Stimulated activated CD8-positive, alpha-beta memory T cell treated with anti-CD3 and anti-CD28 coated beads, Interleukin-4, amount 100 ng/mL, for 4 hours (primary cell): ENCODE measurements around the gene SCAMP3.
"Not testable (repeated sequence)": the region's sequence is repeated elsewhere in the genome, so short reads cannot be mapped to it uniquely, and the experiment has no call there.

ENCODE experiments used
- DNase-seq, 2 donors: peaks; one replicate each; pipeline ENCODE4 v3.0.0-alpha.2; 2020; ENCODE audit warnings: low read depth in 2 of 2, low spot score in 1 of 2

SCAMP3 gene

DNA sequence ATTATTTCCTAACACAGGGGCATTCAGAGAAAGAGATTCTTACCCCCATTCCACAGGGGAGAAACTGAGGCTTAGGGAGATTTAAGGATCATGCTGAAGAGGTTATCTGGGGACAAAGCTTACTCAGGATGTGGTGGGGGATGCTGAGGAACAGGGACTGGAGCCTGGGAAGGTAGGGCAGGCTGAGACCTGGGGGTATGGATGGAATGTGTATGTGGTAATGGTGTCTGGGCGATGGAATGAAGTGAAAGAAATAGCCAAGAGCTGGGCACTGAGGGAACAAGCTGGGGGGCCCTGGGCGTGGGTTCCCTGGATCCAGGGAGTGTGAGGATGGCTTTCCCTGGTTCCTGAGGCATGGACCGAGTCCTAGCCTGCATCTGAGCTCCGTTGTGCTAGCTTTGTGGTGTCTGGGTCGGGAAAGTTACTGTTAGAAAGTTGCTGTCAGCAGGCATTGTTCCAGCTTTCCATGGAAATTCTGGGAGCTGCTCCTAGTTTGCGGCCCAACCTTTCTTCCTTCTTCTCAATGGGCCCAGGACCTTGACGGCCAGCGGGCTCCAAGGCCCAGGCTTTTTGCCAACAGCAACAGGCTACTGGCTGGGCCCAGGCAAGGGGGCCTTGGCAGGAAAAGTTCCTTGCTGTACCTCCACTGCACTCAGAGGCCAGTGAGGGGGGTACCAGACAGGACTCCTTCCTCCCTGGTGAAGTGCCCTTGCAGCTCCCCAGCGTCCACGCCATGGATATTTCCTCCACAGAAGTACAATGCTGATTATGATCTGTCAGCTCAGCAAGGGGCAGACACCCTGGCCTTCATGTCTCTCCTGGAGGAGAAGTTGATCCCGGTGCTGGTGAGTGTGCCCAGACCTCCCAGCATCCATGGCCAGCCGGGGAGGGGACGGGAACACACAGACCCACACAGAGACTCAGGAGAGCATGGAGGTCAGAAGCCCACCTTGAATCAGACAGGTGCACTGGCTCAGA lies 29.9 kb downstream of the SCAMP3 start:
- not testable (repeated sequence) for DNase-seq

DNA sequence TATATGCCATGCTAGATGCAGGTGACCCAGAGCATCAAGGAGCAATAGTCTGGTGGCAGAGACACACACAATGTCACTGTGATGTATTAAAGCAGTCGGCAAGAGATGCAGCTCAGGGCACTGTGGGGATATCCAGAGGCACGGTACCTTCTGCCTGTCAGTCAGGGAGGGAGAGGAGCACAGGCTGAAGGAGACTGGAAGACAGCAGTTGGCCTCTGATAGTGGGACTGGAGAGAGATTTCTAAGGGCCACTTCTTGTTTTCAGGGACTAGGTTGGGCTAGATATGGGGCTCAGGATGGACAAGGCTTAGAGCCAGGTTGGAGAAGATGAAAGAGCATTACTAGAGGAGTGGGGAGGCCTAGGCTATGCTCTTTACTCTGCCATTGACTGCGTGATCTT lies 30.9 kb downstream of the SCAMP3 start:
- DNase-seq, result not testable (repeated sequence)

GRCh38 chr1:155228096-155228427 lies 34.1 kb downstream of the SCAMP3 start:
- DNase-seq, result no peak

DNA sequence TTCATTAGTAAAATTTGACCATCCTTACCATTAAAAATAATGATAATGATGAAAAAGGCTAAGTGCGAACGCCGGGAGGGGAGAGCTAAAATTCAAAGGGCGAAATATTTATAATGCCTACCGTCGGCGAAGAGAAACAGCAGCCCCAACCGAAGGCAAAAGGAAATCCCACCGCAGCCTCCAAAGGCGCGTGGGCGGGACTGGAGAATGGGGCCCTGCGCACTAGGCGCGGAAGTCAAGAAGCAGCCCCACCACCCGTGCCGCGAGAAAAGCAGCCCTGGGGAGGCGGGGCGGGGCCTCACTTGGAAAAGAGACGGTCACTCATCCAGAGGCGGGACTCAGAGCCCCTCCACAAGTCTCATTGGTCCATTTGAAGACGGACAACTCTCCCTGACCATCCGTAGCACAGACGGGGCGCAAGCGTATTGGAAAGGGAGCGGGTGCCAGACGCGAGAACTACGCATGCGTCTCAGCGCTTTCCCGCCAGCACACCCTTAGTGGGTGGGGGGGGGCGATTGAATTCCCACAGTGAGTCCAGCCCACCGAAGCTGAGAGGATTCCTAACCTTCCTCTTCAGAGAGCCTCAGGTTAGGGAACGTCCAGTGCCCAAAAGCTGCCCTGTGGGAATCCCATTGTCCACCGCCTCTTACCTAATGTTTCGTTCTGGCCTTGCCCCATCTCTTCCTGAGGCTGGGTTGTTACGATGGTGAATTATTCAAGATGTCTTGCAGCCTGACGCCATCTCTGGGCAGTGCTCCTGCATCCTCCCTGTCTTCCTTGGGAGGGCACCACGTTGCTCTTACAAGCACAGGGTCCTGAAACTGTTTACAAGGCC lies 34.7 kb downstream of the SCAMP3 start:
- peak; percentile 96 to 100 for DNase-seq

- peak in 1 of 2 donors; percentile 26 for DNase-seq
These were observed 35.3 kb downstream of the SCAMP3 start for GRCh38 chr1:155226910-155227260.

DNA sequence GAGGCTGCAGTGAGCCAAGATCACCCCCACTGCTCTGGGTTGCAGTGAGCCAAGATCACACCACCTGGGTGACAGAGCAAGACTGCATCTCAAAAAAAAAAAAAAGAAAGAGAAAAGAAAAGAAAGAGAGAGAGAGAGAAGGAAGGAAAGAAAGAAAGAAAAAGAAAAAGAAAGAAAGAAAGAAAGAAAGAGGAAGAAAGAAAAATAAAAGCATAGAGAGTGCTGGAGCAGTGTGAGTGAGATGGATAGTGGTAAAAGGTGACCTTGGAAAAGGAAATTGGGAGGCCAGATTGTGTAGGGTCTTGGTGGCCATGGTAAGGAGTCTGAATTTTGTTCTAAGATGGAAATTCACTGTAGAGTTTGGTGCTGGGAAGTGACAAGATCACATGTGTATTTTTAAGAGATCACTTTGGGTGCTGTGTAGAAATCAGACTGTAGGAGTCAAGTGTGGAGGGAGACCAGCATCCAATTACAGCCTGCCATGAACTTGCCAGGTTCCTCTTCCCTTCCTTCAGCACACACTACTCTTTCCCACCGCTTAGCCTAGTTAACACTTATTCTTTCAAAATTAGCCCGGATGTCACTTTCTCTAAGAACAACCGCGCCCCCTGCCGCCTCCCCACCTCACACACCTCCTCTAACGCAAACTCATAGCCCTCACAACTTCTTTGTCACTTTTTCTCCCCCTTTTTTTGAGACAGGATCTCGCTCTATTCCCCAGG lies 35.8 kb downstream of the SCAMP3 start:
- DNase-seq, result peak; percentile 59 to 84

GRCh38 chr1:155225404-155225759 lies 36.8 kb downstream of the SCAMP3 start:
- DNase-seq, result not testable (repeated sequence)

- DNase-seq, result no peak
These were observed 39.1 kb downstream of the SCAMP3 start for GRCh38 chr1:155223047-155223446.

DNA sequence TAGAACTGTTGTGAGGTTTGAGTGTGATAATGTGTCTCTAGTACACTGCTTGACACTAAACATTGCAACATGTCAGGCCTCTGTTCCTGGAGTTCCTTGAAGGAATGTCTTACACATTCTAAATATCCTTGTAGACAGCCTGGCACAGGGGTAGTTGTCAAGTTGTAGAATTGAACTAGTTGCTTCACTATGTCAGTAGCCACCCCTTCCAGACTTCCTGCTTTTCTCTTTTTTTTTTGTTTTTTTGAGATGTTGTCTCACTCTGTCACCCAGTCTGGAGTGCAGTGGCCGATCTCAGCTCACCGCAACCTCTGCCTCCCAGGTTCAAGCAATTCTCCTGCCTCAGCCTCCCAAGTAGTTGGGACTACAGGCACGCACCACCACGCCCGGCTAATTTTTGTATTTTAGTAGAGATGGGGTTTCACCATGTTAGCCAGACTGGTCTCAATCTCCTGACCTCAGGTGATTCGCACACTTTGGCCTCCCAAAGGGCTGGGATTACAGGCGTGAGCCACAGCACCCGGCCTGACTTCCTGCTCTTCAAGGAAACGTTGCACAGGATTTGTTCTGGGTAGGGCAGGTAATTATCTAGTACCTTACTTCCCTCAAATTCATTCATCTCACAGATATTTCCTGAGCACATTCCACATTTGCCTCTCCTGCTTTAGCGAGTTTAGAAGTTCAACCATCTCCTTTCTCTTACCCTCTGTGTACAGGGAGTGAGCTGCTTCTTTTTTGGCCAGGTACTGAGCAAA lies 41.8 kb downstream of the SCAMP3 start:
- DNase-seq, result not testable (repeated sequence)

GRCh38 chr1:155219592-155220031 lies 42.5 kb downstream of the SCAMP3 start:
- no peak for DNase-seq

- DNase-seq, result no peak
These were observed 43.1 kb downstream of the SCAMP3 start for GRCh38 chr1:155218854-155219591.

DNA sequence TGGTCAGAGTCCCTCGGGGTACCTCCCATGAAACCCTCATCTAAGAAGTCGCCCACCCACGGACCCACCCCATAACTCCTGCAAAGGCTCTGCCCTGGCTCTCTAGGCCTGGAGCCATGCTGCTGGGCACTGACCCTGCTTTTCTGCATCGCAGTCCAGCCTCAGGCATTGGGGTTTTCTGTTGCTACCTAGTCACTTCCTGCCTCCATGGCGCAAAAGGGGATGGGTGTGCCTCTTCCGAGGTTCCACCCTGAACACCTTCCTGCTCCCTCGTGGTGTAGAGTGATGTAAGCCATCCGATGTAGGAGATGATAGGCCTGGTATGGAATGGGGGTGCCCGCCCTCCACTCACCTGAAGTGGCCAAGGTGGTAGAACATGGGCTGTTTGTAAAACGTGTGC lies 47.5 kb downstream of the SCAMP3 start:
- DNase-seq, result not testable (repeated sequence)

DNA sequence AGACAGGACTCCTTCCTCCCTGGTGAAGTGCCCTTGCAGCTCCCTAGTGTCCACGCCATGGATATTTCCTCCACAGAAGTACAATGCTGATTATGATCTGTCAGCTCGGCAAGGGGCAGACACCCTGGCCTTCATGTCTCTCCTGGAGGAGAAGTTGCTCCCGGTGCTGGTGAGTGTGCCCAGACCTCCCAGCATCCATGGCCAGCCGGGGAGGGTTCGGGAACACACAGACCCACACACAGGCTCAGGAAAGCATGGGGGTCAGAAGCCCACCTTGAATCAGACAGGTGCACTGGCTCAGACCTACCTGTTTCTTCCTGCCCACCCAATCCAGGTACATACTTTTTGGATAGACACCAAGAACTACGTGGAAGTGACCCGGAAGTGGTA lies 50.1 kb downstream of the SCAMP3 start:
- DNase-seq, result not testable (repeated sequence)

DNA sequence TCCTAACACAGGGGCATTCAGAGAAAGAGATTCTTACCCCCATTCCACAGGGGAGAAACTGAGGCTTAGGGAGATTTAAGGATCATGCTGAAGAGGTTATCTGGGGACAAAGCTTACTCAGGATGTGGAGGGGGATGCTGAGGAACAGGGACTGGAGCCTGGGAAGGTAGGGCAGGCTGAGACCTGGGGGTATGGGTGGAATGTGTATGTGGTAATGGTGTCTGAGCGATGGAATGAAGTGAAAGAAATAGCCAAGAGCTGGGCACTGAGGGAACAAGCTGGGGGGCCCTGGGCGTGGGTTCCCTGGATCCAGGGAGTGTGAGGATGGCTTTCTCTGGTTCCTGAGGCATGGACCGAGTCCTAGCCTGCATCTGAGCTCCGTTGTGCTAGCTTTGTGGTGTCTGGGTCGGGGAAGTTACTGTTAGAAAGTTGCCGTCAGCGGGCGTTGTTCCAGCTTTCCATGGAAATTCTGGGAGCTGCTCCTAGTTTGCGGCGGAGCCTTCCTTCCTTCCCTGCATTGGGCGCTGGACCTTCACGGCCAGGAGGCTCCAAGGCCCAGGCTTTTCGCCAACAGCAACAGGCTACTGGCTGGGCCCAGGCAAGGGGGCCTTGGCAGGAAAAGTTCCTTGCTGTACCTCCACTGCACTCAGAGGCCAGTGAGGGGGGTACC lies 50.6 kb downstream of the SCAMP3 start:
- not testable (repeated sequence) for DNase-seq

DNA sequence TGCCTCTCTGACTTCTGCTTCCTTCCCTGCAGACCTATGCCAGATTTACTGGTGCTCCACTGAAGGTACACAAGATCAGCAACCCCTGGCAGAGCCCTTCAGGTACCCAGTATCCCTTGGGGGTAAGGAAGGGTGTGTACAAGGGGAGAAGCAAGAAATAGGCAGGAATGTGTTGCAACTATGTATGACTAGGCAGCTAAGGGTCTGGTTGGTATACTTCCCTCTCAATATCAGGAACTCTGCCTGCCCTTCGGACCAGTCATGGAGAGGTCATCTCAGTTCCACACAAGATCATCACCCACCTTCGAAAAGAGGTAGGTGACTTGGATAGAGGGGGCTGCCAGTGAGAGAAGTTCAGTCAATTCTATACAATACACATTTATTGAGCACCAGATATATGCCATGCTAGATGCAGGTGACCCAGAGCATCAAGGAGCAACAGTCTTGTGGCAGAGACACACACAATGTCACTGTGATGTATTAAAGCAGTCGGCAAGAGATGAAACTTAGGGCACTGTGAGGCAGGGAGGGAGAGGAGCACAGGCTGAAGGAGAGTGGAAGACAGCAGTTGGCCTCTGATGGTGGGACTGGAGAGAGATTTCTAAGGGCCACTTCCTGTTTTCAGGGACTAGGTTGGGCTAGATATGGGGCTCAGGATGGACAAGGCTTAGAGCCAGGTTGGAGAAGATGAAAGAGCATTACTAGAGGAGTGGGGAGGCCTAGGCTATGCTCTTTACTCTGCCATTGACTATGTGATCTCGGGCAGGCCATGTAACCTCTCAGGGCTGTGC lies 51.7 kb downstream of the SCAMP3 start:
- DNase-seq, result no peak

DNA sequence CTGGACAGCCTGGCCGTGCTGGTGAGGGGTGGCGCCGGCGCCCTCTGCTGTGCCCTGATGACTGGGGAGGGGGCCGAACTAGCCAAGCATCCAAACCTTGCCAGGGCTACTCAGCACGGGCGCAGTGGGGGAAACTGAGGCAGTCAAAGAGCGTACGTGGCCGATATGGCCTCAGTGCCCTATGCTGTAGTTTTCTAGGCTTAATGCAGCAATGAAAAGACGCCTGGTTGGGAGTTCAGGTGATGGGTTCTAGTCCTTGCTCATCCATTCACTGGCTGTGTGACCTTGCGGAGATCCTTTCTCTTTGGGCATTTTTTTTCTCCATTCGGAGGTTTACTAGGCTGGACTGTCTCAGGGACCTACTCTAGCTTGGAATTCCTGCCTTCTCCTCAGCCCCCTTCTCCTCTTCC lies 52.8 kb downstream of the SCAMP3 start:
- no peak for DNase-seq

DNA sequence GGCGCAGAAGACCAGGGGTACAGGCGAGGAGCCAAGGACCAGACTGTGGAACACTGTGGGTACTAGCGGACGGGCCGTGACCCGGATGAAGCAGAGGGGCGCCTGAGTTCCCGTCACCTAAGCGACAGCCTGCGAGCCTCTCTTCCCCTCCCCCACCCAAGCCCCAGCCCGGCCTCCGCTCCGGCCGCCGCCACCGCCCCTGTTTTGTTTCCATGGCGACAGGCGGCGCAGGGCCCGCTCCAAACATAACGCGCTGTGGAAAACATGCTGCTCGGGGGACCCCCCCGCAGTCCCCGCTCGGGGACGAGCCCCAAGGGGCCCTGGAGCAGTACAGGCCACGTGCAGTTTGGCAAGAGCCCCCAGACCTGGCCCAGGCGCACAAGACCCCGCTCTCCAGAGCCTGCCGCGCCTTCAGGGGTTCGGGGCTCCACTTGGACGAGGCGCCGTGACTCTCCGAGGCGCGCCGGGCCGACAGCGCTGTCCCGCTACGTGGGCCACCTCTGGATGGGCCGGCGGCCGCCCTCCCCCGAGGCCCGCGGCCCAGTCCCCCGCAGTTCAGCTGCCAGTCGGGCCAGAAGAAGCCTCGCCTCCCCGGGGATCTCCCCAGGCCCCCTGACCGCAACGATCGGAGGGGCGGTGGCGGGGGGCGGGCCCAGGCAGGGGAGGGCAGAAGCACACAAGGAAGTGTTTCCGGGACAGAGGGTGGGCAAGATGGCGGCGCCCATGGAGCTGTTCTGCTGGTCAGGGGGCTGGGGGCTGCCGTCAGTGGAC lies 53.4 kb downstream of the SCAMP3 start, which contains the start of gene MTX1:
Gene MTX1 (plus strand): TSS at position 155 of the 771 bp plus-strand sequence. CDS start 110 bp downstream, at position 265.
- DNase-seq, result peak; percentile 69 to 80
